ENCODE results near the gene CALM3. TPM values are rescaled to one million over a fixed set of nuclear protein-coding genes. Genes with fewer than 3 reads are reported as not detected.
A peak's percentile ranks its signal among the peaks of the same experiment; 100 is the strongest.

The CALM3 gene
- total and polyA plus RNA-seq, 9 donors, result 80.5 to 646 (median 225) TPM

DNA sequence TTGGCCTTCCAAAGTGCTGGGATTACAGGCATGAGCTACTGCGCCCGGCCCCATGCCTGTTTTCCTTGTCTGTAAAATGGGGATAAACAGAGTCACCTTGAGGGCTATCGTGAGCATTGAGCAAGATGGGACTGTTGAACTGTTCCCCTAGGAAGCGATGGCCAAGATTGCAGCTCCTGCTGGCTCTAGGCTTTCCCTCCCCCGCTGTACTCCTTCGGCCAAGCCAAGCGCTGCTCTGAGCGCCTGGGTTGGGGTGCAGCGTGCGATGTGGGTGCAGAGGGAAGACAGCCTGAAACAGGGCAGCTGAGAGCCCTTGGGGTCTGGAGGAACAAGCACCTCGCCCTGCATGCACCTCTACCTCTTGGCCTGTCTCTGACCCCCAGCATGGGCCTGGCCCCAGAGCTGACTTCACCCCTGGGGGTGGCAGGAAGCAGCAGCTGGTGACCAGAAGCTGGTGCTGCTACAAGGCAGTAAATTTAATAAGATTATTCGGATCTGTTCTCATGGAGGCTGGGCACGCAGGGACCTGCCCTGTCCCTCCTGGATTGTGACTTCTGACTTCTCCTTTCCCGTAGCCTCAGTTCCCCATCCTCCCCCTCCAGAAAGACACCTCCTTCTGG is 29.6 kb downstream of the CALM3 start:
- Histone ChIP-seq H3K4me3 (no peak overlapping the region), H3K4me1 (ENCODE audit: insufficient read depth) (no peaks in the 10 kb centered on the region), H3K36me3 (no peaks in the 10 kb centered on the region), H3K27ac (no peak overlapping the region), H3K9me3 (no peaks in the 10 kb centered on the region), H3K27me3 (no peaks in the 10 kb centered on the region)
- DNase-seq, result no peak
- TF ChIP-seq POLR2A (IDR thresholded peaks at IDR 0.05), result no peak
- TF ChIP-seq, protein P1, sequence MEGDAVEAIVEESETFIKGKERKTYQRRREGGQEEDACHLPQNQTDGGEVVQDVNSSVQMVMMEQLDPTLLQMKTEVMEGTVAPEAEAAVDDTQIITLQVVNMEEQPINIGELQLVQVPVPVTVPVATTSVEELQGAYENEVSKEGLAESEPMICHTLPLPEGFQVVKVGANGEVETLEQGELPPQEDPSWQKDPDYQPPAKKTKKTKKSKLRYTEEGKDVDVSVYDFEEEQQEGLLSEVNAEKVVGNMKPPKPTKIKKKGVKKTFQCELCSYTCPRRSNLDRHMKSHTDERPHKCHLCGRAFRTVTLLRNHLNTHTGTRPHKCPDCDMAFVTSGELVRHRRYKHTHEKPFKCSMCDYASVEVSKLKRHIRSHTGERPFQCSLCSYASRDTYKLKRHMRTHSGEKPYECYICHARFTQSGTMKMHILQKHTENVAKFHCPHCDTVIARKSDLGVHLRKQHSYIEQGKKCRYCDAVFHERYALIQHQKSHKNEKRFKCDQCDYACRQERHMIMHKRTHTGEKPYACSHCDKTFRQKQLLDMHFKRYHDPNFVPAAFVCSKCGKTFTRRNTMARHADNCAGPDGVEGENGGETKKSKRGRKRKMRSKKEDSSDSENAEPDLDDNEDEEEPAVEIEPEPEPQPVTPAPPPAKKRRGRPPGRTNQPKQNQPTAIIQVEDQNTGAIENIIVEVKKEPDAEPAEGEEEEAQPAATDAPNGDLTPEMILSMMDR (IDR thresholded peaks at IDR 0.05), result no peak
- no peak for TF ChIP-seq EP300 (IDR thresholded peaks at IDR 0.05)
- 84 to 90% (median 89%) methylated on average over 14 of the region's 14 CpGs for WGBS, 3 donors
- intact Hi-C loops (cut with DNase I), result loop anchor here in 1 of 4 donors (5.0 kb wide), 1 partner anchor 37 kb away; no protein-coding TSS in a partner anchor

DNA sequence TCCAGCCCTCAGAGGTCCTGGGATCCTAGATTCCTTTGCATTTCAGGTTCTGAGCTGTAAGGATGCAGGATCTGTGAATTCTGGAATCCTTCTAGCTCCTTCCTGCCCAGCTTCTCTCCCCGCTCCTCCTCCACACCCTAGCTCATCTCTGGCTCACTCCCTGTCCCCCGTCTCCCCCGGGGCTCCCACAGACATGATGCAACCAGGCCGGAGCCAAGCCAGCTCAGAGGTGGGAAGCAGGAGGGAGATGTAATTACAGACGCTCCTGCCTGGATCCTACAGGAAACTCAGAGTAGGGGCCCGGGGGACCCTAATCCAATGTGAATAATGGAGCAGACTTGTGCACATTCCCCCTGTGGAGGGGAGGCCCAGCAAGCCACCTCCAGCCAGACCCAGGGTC is 30.4 kb downstream of the CALM3 start:
- intact Hi-C loops (cut with DNase I), result loop anchor here in 1 of 4 donors (5.0 kb wide), 1 partner anchor 36 kb away; no protein-coding TSS in a partner anchor
- Histone ChIP-seq H3K27ac (no peak overlapping the region), H3K9me3 (no peaks in the 10 kb centered on the region), H3K27me3 (no peaks in the 10 kb centered on the region), H3K36me3 (no peaks in the 10 kb centered on the region), H3K4me1 (ENCODE audit: insufficient read depth) (no peaks in the 10 kb centered on the region), H3K4me3 (no peak overlapping the region)
- TF ChIP-seq, protein P1 (IDR thresholded peaks at IDR 0.05), result no peak
- TF ChIP-seq EP300 (IDR thresholded peaks at IDR 0.05) (no peak), POLR2A (IDR thresholded peaks at IDR 0.05) (no peak)
- WGBS, 3 donors, result 23 to 49% (median 34%) methylated on average over 6 of the region's 6 CpGs
- peak in 1 of 5 donors; percentile 53 for DNase-seq

DNA sequence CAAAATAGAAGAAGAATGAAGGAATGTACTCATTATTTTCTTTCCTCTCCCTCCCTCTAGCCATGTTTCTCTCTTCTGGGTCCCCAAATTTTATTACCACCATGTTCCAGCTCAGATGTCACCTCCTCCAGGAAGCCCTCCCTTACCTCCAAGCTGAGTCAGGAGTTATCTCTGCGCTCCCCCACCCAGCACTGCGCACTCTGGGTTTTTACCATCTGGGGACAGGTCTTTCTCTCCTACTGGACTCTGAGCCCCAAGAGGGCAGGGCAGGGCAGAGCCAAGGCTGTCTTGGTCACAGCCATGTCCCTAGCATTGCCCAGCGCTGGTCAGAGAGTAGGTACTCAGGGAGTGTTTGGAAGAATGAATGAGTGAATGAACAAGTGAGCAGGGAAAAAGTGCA is 32.0 kb downstream of the CALM3 start:
- DNase-seq, result no peak
- H3K4me3 ChIP-seq, result no peak overlapping the region
- WGBS, 3 donors, result 92 to 96% (median 94%) methylated on average over 3 of the region's 3 CpGs
- no peaks in the 10 kb centered on the region for H3K36me3 ChIP-seq
- no peaks in the 10 kb centered on the region for H3K4me1 ChIP-seq (ENCODE audit: insufficient read depth)
- no peak overlapping the region for H3K27ac ChIP-seq
- no peak for TF ChIP-seq EP300 (IDR thresholded peaks at IDR 0.05)
- TF ChIP-seq POLR2A (IDR thresholded peaks at IDR 0.05), result no peak
- TF ChIP-seq, protein P1 (IDR thresholded peaks at IDR 0.05), result no peak
- no peaks in the 10 kb centered on the region for H3K9me3 ChIP-seq
- intact Hi-C loops (cut with DNase I), result loop anchor here in 1 of 4 donors (5.0 kb wide), 1 partner anchor 34 kb away; no protein-coding TSS in a partner anchor
- H3K27me3 ChIP-seq, result no peaks in the 10 kb centered on the region

DNA sequence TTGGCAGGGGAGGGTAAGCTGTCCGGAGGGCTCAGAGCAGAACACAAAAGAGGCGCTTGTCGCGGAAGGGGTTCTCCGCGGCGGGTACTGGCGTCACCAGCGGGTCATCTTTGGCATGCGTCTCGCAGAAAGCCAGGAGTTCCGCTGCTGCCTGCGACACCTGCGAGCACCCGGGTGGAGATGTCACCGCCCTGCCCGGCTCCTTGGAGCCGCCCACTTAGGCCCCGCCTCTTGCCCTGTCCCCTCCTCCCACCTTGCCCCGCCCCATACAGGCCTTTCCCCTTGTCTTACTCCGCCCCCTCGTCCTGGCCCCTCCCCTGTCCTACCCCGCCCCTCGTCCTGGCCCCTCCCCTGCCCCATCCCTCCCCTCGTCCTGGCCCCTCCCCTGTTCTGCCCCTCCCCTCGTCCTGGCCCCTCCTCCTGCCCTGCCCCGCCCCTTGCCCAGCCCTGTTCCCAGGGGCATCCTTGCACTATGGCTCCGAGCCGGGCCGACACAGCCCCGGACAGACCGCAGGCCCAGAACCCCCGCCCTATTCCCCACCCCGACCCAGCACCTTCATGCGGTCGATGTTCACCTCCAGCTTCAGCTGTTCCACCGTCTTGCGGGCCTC is 33.0 kb downstream of the CALM3 start:
- peak; percentile 50 to 89 (median 85) for DNase-seq
- Histone ChIP-seq H3K9me3 (no peaks in the 10 kb centered on the region), H3K36me3 (no peaks in the 10 kb centered on the region), H3K4me3 (peak overlapping the region; percentile 31), H3K4me1 (ENCODE audit: insufficient read depth) (no peaks in the 10 kb centered on the region), H3K27me3 (no peaks in the 10 kb centered on the region), H3K27ac (no peak overlapping the region)
- TF ChIP-seq, protein P1 (IDR thresholded peaks at IDR 0.05), result no peak
- TF ChIP-seq POLR2A (IDR thresholded peaks at IDR 0.05) (no peak), EP300 (IDR thresholded peaks at IDR 0.05) (no peak)
- 3 to 15% (median 4%) methylated on average over 35 to 38 of the region's 38 CpGs for WGBS, 3 donors
- intact Hi-C loops (cut with DNase I), result loop anchor here in 1 of 4 donors (5.0 kb wide), 1 partner anchor 33 kb away; no protein-coding TSS in a partner anchor
